GM23338 (cell line): ENCODE measurements around the gene TMEM273. TPM values are rescaled to one million over a fixed set of nuclear protein-coding genes. Genes with fewer than 3 reads are reported as not detected.

Experiments
- ATAC-seq: fragments of 200-7000 bp; cut with Tn5 transposase; 3 replicates; pipeline ENCODE4 v1.9.1; 2020
- DNase-seq: peaks from one replicate; pipeline ENCODE4 v3.0.0-alpha.2; 2015; ENCODE audit warnings: low spot score
- H2AFZ ChIP-seq: fragments of 200-600 bp; sonication (generic); 2 replicates; pipeline ENCODE4 v1.8.0; 2016; ENCODE audit warnings: antibody characterized with exemption, mild to moderate bottlenecking, moderate library complexity
- H3F3A ChIP-seq: fragments of 200-600 bp; sonication (generic); replicated peaks from 2 replicates; pipeline ENCODE4 v1.8.0; 2017; ENCODE audit warnings: antibody characterized with exemption, mixed run types, low read depth
- H3K27ac ChIP-seq: fragments of 200-600 bp; sonication (generic); 2 replicates; pipeline ENCODE4 v1.6.1; 2016; ENCODE audit warnings: low read depth
- H3K27me3 ChIP-seq: fragments of 200-600 bp; sonication (generic); 2 replicates; pipeline ENCODE4 v1.8.0; 2016; ENCODE audit warnings: mild to moderate bottlenecking, mixed run types, moderate library complexity; ENCODE audit not compliant: insufficient read depth
- H3K36me3 ChIP-seq: fragments of 200-600 bp; sonication (generic); 2 replicates; pipeline ENCODE4 v1.8.0; 2016; ENCODE audit warnings: mild to moderate bottlenecking; ENCODE audit not compliant: insufficient read depth
- H3K4me1 ChIP-seq: fragments of 200-600 bp; sonication (generic); 2 replicates; pipeline ENCODE4 v1.8.0; 2016; ENCODE audit warnings: mild to moderate bottlenecking, moderate library complexity; ENCODE audit not compliant: insufficient read depth
- H3K4me2 ChIP-seq: fragments of 200-600 bp; sonication (generic); 2 replicates; pipeline ENCODE4 v1.7.1; 2017; ENCODE audit warnings: mixed run types
- H3K4me3 ChIP-seq: fragments of 200-600 bp; sonication (generic); 2 replicates; pipeline ENCODE4 v1.6.1; 2016; ENCODE audit warnings: mixed run types
- H3K79me2 ChIP-seq: fragments of 200-600 bp; sonication (generic); replicated peaks from 2 replicates; pipeline ENCODE4 v1.8.0; 2017; ENCODE audit warnings: mild to moderate bottlenecking; ENCODE audit not compliant: insufficient read depth
- H3K9me2 ChIP-seq: fragments of 200-600 bp; sonication (generic); 2 replicates; pipeline ENCODE4 v1.8.0; 2017; ENCODE audit not compliant: insufficient read depth
- H4K20me1 ChIP-seq: fragments of 200-600 bp; sonication (generic); replicated peaks from 2 replicates; pipeline ENCODE4 v1.8.0; 2017; ENCODE audit warnings: mild to moderate bottlenecking; ENCODE audit not compliant: insufficient read depth
- H3K27ac Mint-ChIP-seq: 2 replicates; pipeline ENCODE4 v1.8.0; 2020; ENCODE audit warnings: inconsistent platforms, mild to moderate bottlenecking, moderate library complexity, mixed read lengths
- H3K27me3 Mint-ChIP-seq: 3 replicates; pipeline ENCODE4 v1.8.0; 2022; ENCODE audit warnings: low read depth, mild to moderate bottlenecking, moderate library complexity, mixed read lengths, inconsistent platforms; ENCODE audit not compliant: insufficient read depth, poor library complexity
- H3K36me3 Mint-ChIP-seq: 3 replicates; pipeline ENCODE4 v1.8.0; 2021; ENCODE audit warnings: low read depth, mild to moderate bottlenecking, inconsistent platforms, moderate library complexity, mixed read lengths
- H3K4me1 Mint-ChIP-seq: 3 replicates; pipeline ENCODE4 v1.8.0; 2020; ENCODE audit warnings: mild to moderate bottlenecking, inconsistent platforms, mixed read lengths
- H3K4me3 Mint-ChIP-seq: 3 replicates; pipeline ENCODE4 v1.8.0; 2021; ENCODE audit warnings: moderate library complexity, mild to moderate bottlenecking, inconsistent platforms, mixed read lengths
- H3K9me3 Mint-ChIP-seq: 3 replicates; pipeline ENCODE4 v1.8.0; 2020; ENCODE audit warnings: moderate library complexity, mild to moderate bottlenecking, inconsistent platforms, mixed read lengths
- CREB1 ChIP-seq: fragments of 250-450 bp; sonication (Bioruptor Pico); IDR thresholded peaks from 2 replicates; pipeline ENCODE4 v1.5.0; 2020; ENCODE audit warnings: low read depth, mild to moderate bottlenecking, moderate library complexity
- ETS1 ChIP-seq: IDR thresholded peaks from 2 replicates; pipeline ENCODE4 v1.6.1; 2016; ENCODE audit warnings: antibody characterized with exemption
- EZH2 ChIP-seq: fragments of 200-600 bp; sonication (generic); IDR thresholded peaks from one replicate; pipeline ENCODE4 v1.8.0; 2017; ENCODE audit warnings: antibody characterized with exemption, mild to moderate bottlenecking, low read depth; ENCODE audit not compliant: unreplicated experiment
- EZH2phosphoT487 ChIP-seq: fragments of 200-600 bp; sonication (generic); IDR thresholded peaks from one replicate; pipeline ENCODE4 v1.8.1; 2018; ENCODE audit warnings: antibody characterized with exemption; ENCODE audit not compliant: unreplicated experiment
- JUNB ChIP-seq: IDR thresholded peaks from one replicate; pipeline ENCODE4 v1.6.1; 2016; ENCODE audit warnings: antibody characterized with exemption; ENCODE audit not compliant: unreplicated experiment
- NANOG ChIP-seq: IDR thresholded peaks from 2 replicates; pipeline ENCODE4 v1.6.1; 2016; ENCODE audit warnings: antibody characterized with exemption, borderline replicate concordance
- POLR2AphosphoS5 ChIP-seq: IDR thresholded peaks from 2 replicates; pipeline ENCODE4 v1.6.1; 2016; ENCODE audit warnings: antibody characterized with exemption, low read depth
- REST ChIP-seq: IDR thresholded peaks from one replicate; pipeline ENCODE4 v1.6.1; 2018; ENCODE audit warnings: antibody characterized with exemption; ENCODE audit not compliant: unreplicated experiment
- STAT1 ChIP-seq: IDR thresholded peaks from one replicate; pipeline ENCODE4 v1.6.1; 2016; ENCODE audit warnings: antibody characterized with exemption; ENCODE audit not compliant: unreplicated experiment
- ZNF114 ChIP-seq: fragments of 250-450 bp; sonication (Bioruptor Pico); IDR thresholded peaks from 2 replicates; pipeline ENCODE4 v1.5.0; 2020; ENCODE audit warnings: mild to moderate bottlenecking, moderate library complexity
- ZNF331 ChIP-seq: fragments of 250-450 bp; sonication (Bioruptor Pico); IDR thresholded peaks from 2 replicates; pipeline ENCODE4 v1.5.0; 2020; ENCODE audit warnings: low read depth, mild to moderate bottlenecking, moderate library complexity
- polyA plus RNA-seq: library from polyadenylated mRNA; unstranded; fragments of >200 nt; fragmentation: Nextera tagmentation; extraction: Ambion mirVana; gene quantifications from 2 replicates; pipeline ENCODE4 v1.2.1, GENCODE V29; 2016
- total RNA-seq: library from RNA; depleted of rRNA; stranded (reverse); fragments of >200 nt; shearing (Covaris generic); gene quantifications from 2 replicates; pipeline ENCODE4 v1.2.3, GENCODE V29; 2014

Gene TMEM273
- total and polyA plus RNA-seq, 2 experiments from 2014 or later, result not detected

DNA sequence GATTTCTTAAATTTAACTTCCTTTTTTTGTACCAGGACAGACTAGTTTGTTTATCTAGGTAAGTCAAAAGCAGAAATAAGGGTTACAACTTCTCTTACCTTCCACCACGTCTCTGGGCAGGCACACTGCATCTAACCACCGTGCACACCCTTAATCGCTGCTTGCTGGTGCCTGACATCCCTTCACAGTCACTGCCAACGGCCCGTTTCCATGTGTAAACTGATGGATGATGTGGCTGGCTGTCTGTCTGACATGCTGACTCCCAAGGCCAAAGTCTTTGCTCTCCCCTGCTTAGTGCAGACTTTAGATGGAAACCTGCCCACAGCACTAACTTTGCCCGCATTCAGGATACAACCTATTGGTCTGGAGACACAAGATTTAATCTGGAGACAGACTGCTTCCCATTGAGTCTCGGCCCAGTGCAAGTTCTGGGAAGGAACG, 1.1 kb downstream of the TMEM273 start (continued):
- TF ChIP-seq EZH2phosphoT487 (no peak), JUNB (no peak), ZNF331 (CRISPR knock-in tag) (no peak), REST (no peak), ETS1 (no peak), EZH2 (no peak)

DNA sequence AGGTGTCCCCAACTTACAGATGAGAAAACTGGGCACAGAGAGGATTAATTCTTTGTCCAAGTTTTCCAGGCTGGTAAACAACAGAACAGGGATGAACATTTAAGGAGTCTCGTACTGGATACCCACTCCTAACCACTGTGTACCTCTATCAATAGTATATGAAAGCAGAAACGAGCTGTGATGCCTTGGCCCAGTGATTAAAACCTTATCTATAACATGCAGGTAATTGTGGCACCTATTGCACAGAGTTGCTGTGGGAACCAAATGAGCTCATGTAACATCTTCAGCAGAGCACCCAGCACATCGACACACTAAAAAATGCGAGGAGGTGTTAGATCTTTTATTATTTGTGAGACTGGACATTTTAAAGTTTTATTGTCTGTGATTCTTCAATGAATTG, 1.6 kb downstream of the TMEM273 start:
- H3K27ac Mint-ChIP-seq, result no peak overlapping the region
- H3K27me3 Mint-ChIP-seq, result peaks cover 3% of the 10 kb centered on the region
- no peaks in the 10 kb centered on the region for H3K9me3 Mint-ChIP-seq
- Histone ChIP-seq H2AFZ (no peak overlapping the region), H3K79me2 (no peaks in the 10 kb centered on the region), H3K27ac (no peak overlapping the region), H3K27me3 (no peaks in the 10 kb centered on the region), H3K36me3 (no peaks in the 10 kb centered on the region), H4K20me1 (no peaks in the 10 kb centered on the region), H3K9me2 (no peaks in the 10 kb centered on the region), H3F3A (no peaks in the 10 kb centered on the region), H3K4me3 (no peak overlapping the region), H3K4me1 (no peaks in the 10 kb centered on the region), H3K4me2 (no peak overlapping the region)
- peaks cover 4% of the 10 kb centered on the region; the same call in 2 of the 3 replicates for H3K4me1 Mint-ChIP-seq
- H3K4me3 Mint-ChIP-seq, result no peak overlapping the region
- ATAC-seq (no peak), DNase-seq (no peak)
- H3K36me3 Mint-ChIP-seq, result no peaks in the 10 kb centered on the region
- TF ChIP-seq ZNF114 (CRISPR knock-in tag) (no peak), STAT1 (no peak), JUNB (no peak), ETS1 (no peak), POLR2AphosphoS5 (no peak), ZNF331 (CRISPR knock-in tag) (no peak), REST (no peak), NANOG (no peak), CREB1 (no peak)
